Peyer's patch (tissue), 4 donors: ENCODE data around the gene EDN2. TPM values are rescaled to one million over a fixed set of nuclear protein-coding genes. Genes with fewer than 3 reads are reported as not detected.

ENCODE experiments used
- DNase-seq, 3 donors: peaks; one replicate each; pipeline ENCODE4 v3.0.0-alpha.2; 2017 to 2019
- H3K27ac ChIP-seq, 4 donors: fragments of 200-600 bp; sonication (generic); one replicate each; pipeline ENCODE4 v1.5.1; 2016 to 2019
- H3K27me3 ChIP-seq, 2 donors: fragments of 200-600 bp; sonication (generic); one replicate each; pipeline ENCODE4 v1.5.1; 2019
- H3K36me3 ChIP-seq, 3 donors: fragments of 200-600 bp; sonication (generic); one replicate each; pipeline ENCODE4 v1.5.1; 2016 to 2019
- H3K4me1 ChIP-seq, 4 donors: fragments of 200-600 bp; sonication (generic); one replicate each; pipeline ENCODE4 v1.5.1; 2016 to 2019
- H3K4me3 ChIP-seq, 4 donors: fragments of 200-600 bp; sonication (generic); 1 replicate in 3 of 4; 2 replicates in 1 of 4; pipeline ENCODE4 v1.5.1; 2016 to 2019; ENCODE audit warnings: mild to moderate bottlenecking in 1 of 4
- H3K9me3 ChIP-seq, 4 donors: fragments of 200-600 bp; sonication (generic); one replicate each; pipeline ENCODE4 v1.5.1; 2016 to 2019; ENCODE audit warnings: mild to moderate bottlenecking in 1 of 4
- CTCF ChIP-seq, 6 experiments: fragments of 450-650 bp in 4 of 6; fragments of 200-600 bp in 2 of 6; sonication (generic) in 1 of 6; IDR thresholded peaks; one replicate each; pipeline ENCODE4 v1.5.1; 2017 to 2019; ENCODE audit warnings: antibody characterized with exemption in 6 of 6, mild to moderate bottlenecking in 3 of 6, moderate library complexity in 1 of 6
- POLR2A ChIP-seq, 2 donors: fragments of 450-650 bp; IDR thresholded peaks; one replicate each; pipeline ENCODE4 v1.5.1; 2017; ENCODE audit warnings: antibody characterized with exemption in 2 of 2, mild to moderate bottlenecking in 2 of 2, moderate library complexity in 2 of 2
- total RNA-seq, 4 donors: library from RNA; depleted of rRNA; stranded (reverse); fragments of >200 nt; gene quantifications; one replicate each; pipeline ENCODE4 v1.1.0, GENCODE V29; 2016

EDN2 gene
- total RNA-seq, 4 donors from 2014 or later: 43.2 to 75.0 (median 49.1) TPM; not detected in 1

- no peak overlapping the region for H3K4me3 ChIP-seq
- peak in 2 of 3 donors; percentile 60 to 80 for DNase-seq
These were observed 30.7 kb upstream of the EDN2 start for GRCh38 chr1:41515131-41515678.

GRCh38 chr1:41514381-41514780, 29.9 kb upstream of the EDN2 start:
- no peak for TF ChIP-seq CTCF (IDR thresholded peaks at IDR 0.05)

More at GRCh38 chr1:41515131-41515678, 30.7 kb upstream of the EDN2 start:
- peaks cover 6 to 20% (median 9%) of the 10 kb centered on the region in 4 donors for H3K4me1 ChIP-seq
- H3K27me3 ChIP-seq: no peaks in the 10 kb centered on the region
- H3K27ac ChIP-seq: peak overlapping the region in 3 of 4 donors; percentile 41 to 92 (median 67)
- H3K9me3 ChIP-seq: no peaks in the 10 kb centered on the region
- TF ChIP-seq CTCF (IDR thresholded peaks at IDR 0.05) (no peak), POLR2A (IDR thresholded peaks at IDR 0.05) (peak in 1 of 2 donors; percentile 19)
- H3K36me3 ChIP-seq: no peaks in the 10 kb centered on the region

GRCh38 chr1:41513383-41513735, 28.9 kb upstream of the EDN2 start:
- no peak for DNase-seq
- TF ChIP-seq POLR2A (IDR thresholded peaks at IDR 0.05) (no peak), CTCF (IDR thresholded peaks at IDR 0.05) (peak in 1 of 6 experiments; percentile 9)

More at GRCh38 chr1:41514381-41514780, 29.9 kb upstream of the EDN2 start:
- peak overlapping the region in 3 of 4 donors; percentile 41 to 92 (median 67) for H3K27ac ChIP-seq
- peak in 2 of 3 donors; percentile 87 to 88 for DNase-seq
- no peaks in the 10 kb centered on the region for H3K36me3 ChIP-seq
- H3K4me3 ChIP-seq: no peak overlapping the region
- peaks cover 6 to 20% (median 9%) of the 10 kb centered on the region in 4 donors for H3K4me1 ChIP-seq
- H3K27me3 ChIP-seq: no peaks in the 10 kb centered on the region
- H3K9me3 ChIP-seq: no peaks in the 10 kb centered on the region

GRCh38 chr1:41512701-41513382, 28.4 kb upstream of the EDN2 start:
- DNase-seq: no peak
- Histone ChIP-seq H3K36me3 (no peaks in the 10 kb centered on the region), H3K9me3 (no peaks in the 10 kb centered on the region), H3K27ac (no peak overlapping the region), H3K4me3 (no peak overlapping the region), H3K27me3 (no peaks in the 10 kb centered on the region), H3K4me1 (peaks cover 6 to 20% (median 9%) of the 10 kb centered on the region in 4 donors)
- TF ChIP-seq CTCF (IDR thresholded peaks at IDR 0.05) (no peak), POLR2A (IDR thresholded peaks at IDR 0.05) (no peak)

More at GRCh38 chr1:41513383-41513735, 28.9 kb upstream of the EDN2 start:
- peaks cover 6 to 20% (median 9%) of the 10 kb centered on the region in 4 donors for H3K4me1 ChIP-seq
- no peaks in the 10 kb centered on the region for H3K27me3 ChIP-seq
- no peak overlapping the region for H3K4me3 ChIP-seq
- no peak overlapping the region for H3K27ac ChIP-seq
- H3K36me3 ChIP-seq: no peaks in the 10 kb centered on the region
- H3K9me3 ChIP-seq: no peaks in the 10 kb centered on the region

- Histone ChIP-seq H3K4me1 (peaks cover 3 to 13% (median 5%) of the 10 kb centered on the region in 4 donors), H3K27ac (no peak overlapping the region), H3K27me3 (no peaks in the 10 kb centered on the region), H3K4me3 (no peak overlapping the region), H3K9me3 (no peaks in the 10 kb centered on the region), H3K36me3 (no peaks in the 10 kb centered on the region)
- DNase-seq: no peak
- TF ChIP-seq CTCF (IDR thresholded peaks at IDR 0.05): no peak
- no peak for TF ChIP-seq POLR2A (IDR thresholded peaks at IDR 0.05)
These were observed 26.7 kb upstream of the EDN2 start for GRCh38 chr1:41511239-41511540.
